Aortic smooth muscle cell (primary cell): ENCODE measurements around the gene DBN1. TPM values are rescaled to one million over a fixed set of nuclear protein-coding genes. Genes with fewer than 3 reads are reported as not detected.

ENCODE experiments used
- total RNA-seq: library from RNA; depleted of rRNA; stranded (reverse); fragments of >200 nt; gene quantifications from 2 replicates; pipeline ENCODE4 v1.2.3, GENCODE V29; 2014

Gene DBN1
- total RNA-seq, result 124 and 135 TPM in 2 replicates

DNA sequence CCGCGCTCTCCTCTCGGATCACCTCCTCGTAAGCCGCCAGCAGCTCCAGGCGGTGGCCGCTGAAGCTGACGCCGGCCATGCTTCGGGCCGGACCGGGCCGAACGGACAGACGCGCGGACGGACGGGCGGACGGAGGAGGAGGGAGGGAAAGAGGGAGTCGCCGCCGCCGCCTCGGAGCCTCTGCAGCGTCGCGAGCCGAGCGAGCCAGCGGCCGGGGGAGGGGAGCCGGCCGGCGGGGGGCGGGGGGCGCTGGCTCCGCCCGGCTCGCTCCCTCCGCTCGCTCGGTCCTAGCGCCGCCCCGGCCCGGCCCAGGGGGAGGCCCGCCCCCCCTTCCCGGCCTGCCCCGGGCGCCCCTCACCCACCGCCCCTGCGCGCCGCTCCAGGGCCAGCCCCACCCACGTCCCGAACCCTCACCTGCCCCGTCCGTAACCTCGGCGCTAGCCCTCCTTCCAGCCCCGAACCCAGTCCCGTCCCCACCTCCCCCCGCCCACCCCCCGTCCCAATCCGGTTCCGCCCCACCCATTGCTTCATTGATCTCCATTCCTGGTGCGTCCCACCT lies at the start of gene DBN1:
Gene DBN1 (minus strand): TSS at position 192 of the 559 bp plus-strand sequence. CDS start 113 bp downstream, at position 79.

GRCh38 chr5:177516601-177517568 lies 43.5 kb upstream of the DBN1 start, which contains the start of gene DDX41:
DDX41 (minus strand) TSS chr5:177516961; CDS start chr5:177516945, 16 bp downstream.

DNA sequence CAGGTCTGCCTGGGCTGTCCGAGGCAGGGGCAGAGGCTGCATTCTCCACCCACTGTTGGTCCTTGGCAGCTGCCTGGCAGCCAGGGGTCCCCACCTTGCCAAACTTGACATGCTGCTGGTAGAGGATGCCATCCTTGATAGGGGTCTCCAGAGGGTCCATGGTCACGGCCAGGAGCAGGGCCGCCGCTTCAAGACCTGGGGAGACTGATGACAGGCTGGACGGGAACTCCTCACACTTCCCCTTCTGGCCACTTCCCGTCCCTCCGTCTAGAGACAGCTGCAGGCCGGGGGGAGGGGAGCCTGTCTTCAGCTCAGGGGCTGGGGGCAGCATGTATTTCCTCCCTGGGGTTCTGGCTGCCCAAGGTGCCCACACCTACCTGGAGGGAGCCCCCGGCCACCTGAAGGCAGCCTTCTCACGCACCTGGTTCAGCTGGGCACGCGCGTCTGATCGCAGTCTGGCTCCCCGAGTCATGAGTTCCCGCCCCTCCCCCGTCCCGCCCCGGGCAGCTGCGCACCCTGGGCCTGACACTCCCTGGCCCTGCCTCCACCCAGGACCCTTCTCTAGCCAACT lies 36.0 kb upstream of the DBN1 start, which contains the start of gene DOK3:
Gene DOK3 (minus strand): TSS at position 446 of the 571 bp plus-strand sequence. CDS start 286 bp downstream, at position 160.

GRCh38 chr5:177497292-177498012 lies 24.0 kb upstream of the DBN1 start, which contains the start of gene PDLIM7:
PDLIM7 (minus strand) TSS chr5:177497604; CDS start chr5:177496512, 1,092 bp downstream.

DNA sequence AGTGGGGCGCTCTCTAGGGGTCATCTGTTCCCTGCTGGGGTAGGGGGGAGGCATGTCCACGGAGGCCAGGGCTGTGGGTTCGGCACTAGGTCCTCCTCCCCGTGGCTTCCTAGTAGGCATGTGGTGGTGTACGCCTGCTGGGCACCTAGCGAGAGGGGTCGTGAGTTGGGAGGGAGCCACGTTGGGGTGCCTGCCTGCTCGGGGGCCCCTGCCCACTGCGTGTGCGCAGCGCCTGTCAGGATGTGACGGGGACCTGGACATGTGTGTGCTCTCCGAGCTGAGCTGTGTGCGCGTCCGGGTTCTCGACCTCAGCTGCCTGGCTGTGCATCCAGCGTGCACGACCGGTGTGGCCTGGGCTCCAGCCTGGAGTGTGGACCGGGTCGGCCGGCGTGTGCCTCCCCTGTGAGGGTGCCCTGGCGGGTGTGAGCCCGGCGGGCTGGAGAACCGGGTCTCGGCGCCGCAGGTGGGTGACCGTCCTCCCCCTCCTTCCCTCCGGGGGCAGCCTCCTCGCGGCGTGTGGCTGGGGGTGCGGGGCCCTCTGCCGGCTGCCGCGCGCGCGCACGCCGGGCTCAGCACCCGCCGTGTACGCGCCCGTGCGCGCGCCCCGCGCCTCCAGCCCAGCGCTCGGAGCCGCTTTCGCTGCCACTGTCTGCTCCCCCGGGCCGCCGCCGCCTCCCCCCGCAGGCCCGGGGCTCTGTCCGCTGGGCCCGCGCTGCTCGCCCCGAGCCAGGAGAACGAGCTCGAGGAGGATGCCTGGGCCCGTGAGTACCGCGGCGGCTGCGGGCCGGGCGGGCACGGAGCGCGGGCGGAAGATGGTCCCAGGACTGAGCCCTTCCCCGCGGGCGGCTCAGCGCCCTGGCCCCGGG lies 27.0 kb downstream of the DBN1 start, which contains the start of gene PRR7:
Gene PRR7 (plus strand): TSS at position 615 of the 866 bp plus-strand sequence. CDS start 8,254 bp downstream, outside the sequence.

DNA sequence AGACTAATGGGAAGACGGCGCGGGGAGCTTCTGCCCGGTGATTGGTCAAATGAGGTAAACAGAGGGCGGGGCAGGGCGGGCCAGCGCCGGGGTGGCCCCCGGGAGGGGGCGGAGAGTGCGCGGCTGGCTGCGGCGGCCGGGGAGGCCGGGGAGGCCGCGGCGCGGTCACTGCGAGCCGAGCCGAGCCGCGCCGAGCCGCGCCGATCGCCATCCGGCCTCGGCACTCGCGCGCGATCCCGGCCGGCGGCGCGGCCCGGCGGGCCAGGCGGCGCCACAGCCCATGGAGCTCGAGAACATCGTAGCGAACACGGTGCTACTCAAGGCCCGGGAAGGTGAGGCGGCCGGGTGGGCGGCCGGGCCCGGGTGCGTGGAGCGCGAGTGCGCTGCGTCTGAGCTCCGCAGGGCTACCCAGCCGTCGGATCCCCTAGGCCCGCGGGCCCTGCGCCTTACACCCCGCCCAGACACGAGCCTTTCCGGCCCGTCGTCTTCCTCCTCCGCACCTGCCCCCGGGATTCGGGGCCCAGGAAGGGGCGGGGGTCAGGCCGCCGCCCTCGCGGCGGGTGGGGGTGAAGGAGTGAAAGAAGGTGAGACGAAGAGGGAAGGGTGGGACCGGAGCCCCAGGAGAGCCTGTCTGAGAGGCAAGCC lies 46.7 kb downstream of the DBN1 start, which contains the start of gene GRK6:
Gene GRK6 (plus strand): TSS at position 111 of the 645 bp plus-strand sequence. CDS start 170 bp downstream, at position 281.

GRCh38 chr5:177409043-177409801 lies 64.2 kb downstream of the DBN1 start, which contains the start of gene F12:
F12 (minus strand) TSS chr5:177409564; CDS start chr5:177409527, 37 bp downstream.

Other genes with a start within 250 kb of the DBN1 start
- 17.8 and 22.1 TPM in 2 replicates for gene RAB24, start 169.9 kb downstream of the DBN1 start, total RNA-seq
- gene PRELID1, start 169.8 kb downstream of the DBN1 start, total RNA-seq, result 101 and 120 TPM in 2 replicates
- 10.4 and 14.7 TPM in 2 replicates for gene MXD3, start 161.7 kb downstream of the DBN1 start, total RNA-seq
- 430 and 437 TPM in 2 replicates for gene LMAN2, start 122.0 kb downstream of the DBN1 start, total RNA-seq
- gene RGS14, start 115.7 kb downstream of the DBN1 start, total RNA-seq, result 2.2 and 5.1 TPM in 2 replicates
- not detected in 2 replicates for gene SLC34A1, start 89.2 kb downstream of the DBN1 start, total RNA-seq
- gene PFN3, start 73.0 kb downstream of the DBN1 start, total RNA-seq, result not detected in 2 replicates
- gene F12, start 64.1 kb downstream of the DBN1 start, total RNA-seq, result 0.25 and 0.26 TPM in 2 replicates
- 15.8 and 21.7 TPM in 2 replicates for gene GRK6, start 47.0 kb downstream of the DBN1 start, total RNA-seq
- gene PRR7, start 26.8 kb downstream of the DBN1 start, total RNA-seq, result 5.3 and 6.3 TPM in 2 replicates
- 55.5 and 76.9 TPM in 2 replicates for gene PDLIM7, start 24.0 kb upstream of the DBN1 start, total RNA-seq
- 1.4 and 2.0 TPM in 2 replicates for gene DOK3, start 36.2 kb upstream of the DBN1 start, total RNA-seq
- gene DDX41, start 43.3 kb upstream of the DBN1 start, total RNA-seq, result 101 and 127 TPM in 2 replicates
- gene FAM193B, start 80.9 kb upstream of the DBN1 start, total RNA-seq, result 11.2 and 16.0 TPM in 2 replicates
- 178 and 212 TPM in 2 replicates for gene TMED9, start 118.6 kb upstream of the DBN1 start, total RNA-seq
- gene B4GALT7, start 126.5 kb upstream of the DBN1 start, total RNA-seq, result 26.7 and 28.9 TPM in 2 replicates